Measurements from ENCODE around the gene NKG7. TPM values are rescaled to one million over a fixed set of nuclear protein-coding genes. Genes with fewer than 3 reads are reported as not detected.
"Not testable (repeated sequence)": the region's sequence is repeated elsewhere in the genome, so short reads cannot be mapped to it uniquely, and the experiment has no call there.

The NKG7 gene
- total and polyA plus RNA-seq, 7 donors = 1.2 to 14.5 (median 3.1) TPM; not detected in 3

DNA sequence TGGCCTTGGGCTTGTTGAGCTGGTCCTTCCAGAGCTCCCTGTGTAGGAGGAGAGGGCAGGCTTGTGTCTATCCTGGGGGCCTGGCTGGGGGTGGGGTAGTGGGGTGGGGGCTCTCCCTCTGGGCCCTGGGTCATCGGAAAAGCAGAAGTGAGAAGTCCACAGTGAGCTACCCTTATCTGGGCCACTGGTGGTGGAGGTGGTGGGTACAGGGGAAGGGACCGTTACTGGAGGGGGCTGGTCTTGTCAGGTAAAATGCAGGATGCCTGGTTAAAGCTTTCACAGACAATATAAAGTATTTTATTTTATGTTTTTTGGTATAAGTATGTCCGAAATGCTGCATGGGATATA, 45.3 kb upstream of the NKG7 start:
- 56 to 65% methylated on average over 3 of the region's 3 CpGs for WGBS, 2 donors
- no peak for TF ChIP-seq POLR2A (IDR thresholded peaks at IDR 0.05)
- TF ChIP-seq, protein P1, sequence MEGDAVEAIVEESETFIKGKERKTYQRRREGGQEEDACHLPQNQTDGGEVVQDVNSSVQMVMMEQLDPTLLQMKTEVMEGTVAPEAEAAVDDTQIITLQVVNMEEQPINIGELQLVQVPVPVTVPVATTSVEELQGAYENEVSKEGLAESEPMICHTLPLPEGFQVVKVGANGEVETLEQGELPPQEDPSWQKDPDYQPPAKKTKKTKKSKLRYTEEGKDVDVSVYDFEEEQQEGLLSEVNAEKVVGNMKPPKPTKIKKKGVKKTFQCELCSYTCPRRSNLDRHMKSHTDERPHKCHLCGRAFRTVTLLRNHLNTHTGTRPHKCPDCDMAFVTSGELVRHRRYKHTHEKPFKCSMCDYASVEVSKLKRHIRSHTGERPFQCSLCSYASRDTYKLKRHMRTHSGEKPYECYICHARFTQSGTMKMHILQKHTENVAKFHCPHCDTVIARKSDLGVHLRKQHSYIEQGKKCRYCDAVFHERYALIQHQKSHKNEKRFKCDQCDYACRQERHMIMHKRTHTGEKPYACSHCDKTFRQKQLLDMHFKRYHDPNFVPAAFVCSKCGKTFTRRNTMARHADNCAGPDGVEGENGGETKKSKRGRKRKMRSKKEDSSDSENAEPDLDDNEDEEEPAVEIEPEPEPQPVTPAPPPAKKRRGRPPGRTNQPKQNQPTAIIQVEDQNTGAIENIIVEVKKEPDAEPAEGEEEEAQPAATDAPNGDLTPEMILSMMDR (IDR thresholded peaks at IDR 0.05) = no peak
- TF ChIP-seq POLR2AphosphoS5 (IDR thresholded peaks at IDR 0.05) = no peak
- no peak for TF ChIP-seq EP300 (IDR thresholded peaks at IDR 0.05)
- intact Hi-C loops (cut with DNase I) = no loop called here
- H3K9me3 ChIP-seq = no peaks in the 10 kb centered on the region
- DNase-seq = no peak
- no peak overlapping the region for H3K27ac ChIP-seq
- no peaks in the 10 kb centered on the region for H3K4me1 ChIP-seq
- H3K36me3 ChIP-seq = no peaks in the 10 kb centered on the region
- no peak overlapping the region for H3K4me3 ChIP-seq
- peaks cover 5 to 47% (median 11%) of the 10 kb centered on the region in 3 donors for H3K27me3 ChIP-seq

DNA sequence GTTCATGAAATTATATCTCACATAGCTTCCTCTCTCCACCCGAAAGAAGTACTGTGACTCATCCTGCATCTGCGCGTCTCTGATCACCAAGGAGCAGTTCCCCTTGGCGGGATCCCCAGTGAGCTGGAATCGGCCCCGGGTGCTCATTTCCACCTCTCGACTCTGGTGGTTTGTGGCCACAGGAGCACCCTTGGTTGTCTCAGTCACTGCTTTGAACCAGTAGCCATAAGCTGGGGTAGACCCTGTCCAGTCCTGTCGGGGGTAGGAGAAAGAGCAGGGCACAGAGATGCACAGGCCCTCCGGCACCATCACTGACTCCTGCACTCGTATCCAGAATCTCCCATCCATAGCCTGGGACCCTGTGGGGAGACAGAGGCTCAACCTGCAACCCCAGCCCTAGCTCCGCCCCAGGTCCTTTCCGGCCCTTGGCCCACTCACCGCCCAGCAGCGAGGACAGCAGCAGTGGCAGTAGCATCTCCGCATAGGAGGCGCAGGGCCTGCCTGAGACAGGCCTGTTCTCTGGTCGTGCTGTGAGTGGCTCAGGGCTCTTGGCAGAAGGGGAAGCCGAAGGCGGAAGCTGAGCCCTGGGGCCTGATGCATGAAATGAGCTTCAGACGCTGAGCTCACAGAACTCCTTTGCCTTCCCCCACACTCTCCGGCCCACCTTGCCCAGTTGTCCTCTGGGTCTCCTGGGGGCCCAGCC, 44.8 kb upstream of the NKG7 start, which contains the start of gene SIGLEC10:
TSS of gene SIGLEC10 (minus strand) at position 536 of the 703 bp plus-strand sequence. CDS start at position 475, 61 bp downstream.
- 39 to 58% methylated on average over 21 of the region's 21 CpGs for WGBS, 2 donors
- Histone ChIP-seq H3K4me3 (no peak within 1 kb of the TSS), H3K9me3 (no peaks in the 10 kb centered on the region), H3K4me1 (no peaks in the 10 kb centered on the region), H3K27me3 (peaks cover 5 to 42% (median 11%) of the 10 kb centered on the region in 3 donors), H3K27ac (peak within 1 kb of the TSS in 1 of 4 donors; percentile 28), H3K36me3 (no peaks in the 10 kb centered on the region)
- no peak for DNase-seq
- TF ChIP-seq POLR2A (IDR thresholded peaks at IDR 0.05) = no peak
- no peak for TF ChIP-seq EP300 (IDR thresholded peaks at IDR 0.05)
- TF ChIP-seq, protein P1 (IDR thresholded peaks at IDR 0.05) = no peak
- TF ChIP-seq POLR2AphosphoS5 (IDR thresholded peaks at IDR 0.05) = no peak
- intact Hi-C loops (cut with DNase I) = no loop called here

DNA sequence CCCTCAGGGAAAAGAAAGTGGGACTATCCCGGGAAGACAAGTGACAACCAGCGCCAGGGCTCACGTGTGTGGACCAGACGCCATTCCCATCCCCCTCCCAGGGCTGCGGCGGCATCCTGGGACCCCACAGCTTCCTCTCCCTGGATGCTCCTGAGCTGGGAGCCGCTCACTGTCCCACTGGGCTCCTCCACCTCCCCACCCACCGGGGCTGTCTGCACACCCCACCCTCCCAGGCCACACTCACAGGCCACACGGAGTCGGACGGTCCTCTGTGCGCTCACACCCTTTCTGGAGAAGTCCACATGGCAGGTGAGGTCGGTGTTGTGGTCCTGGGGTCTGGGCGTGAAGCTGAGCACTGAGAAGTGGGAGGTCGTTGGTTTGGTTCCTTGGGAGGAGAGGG, 44.0 kb upstream of the NKG7 start:
- H3K4me1 ChIP-seq; H3K27ac ChIP-seq; H3K4me3 ChIP-seq; H3K36me3 ChIP-seq; H3K9me3 ChIP-seq; intact Hi-C loops (cut with DNase I); DNase-seq: not testable (repeated sequence)
- peaks cover 2 to 34% (median 6%) of the 10 kb centered on the region in 3 donors for H3K27me3 ChIP-seq
- 67 to 78% methylated on average over 15 of the region's 15 CpGs for WGBS, 2 donors

DNA sequence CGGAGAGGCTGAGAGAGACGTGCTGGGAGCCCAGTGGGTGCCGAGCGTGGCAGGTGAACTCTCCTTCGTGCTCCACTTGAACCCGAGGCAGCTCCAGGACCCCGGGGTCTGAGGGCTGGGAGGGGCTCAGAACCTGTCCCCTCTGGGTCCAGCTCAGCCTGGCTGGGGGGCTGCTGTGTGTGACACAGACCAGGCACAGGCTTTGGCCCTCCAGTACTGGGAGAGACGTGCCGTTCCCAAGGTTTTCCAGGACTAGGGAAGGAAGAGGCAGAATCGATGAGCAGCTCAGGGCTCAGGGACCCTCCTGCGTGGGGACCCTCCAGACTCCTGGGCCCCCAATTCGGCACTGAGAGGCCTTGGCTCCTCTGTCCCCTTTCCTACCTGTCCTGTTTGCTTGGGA, 42.7 kb upstream of the NKG7 start:
- Histone ChIP-seq H3K27me3 (peaks cover 0 to 23% (median 0%) of the 10 kb centered on the region in 3 donors), H3K4me1 (no peaks in the 10 kb centered on the region), H3K4me3 (no peak overlapping the region), H3K27ac (no peak overlapping the region), H3K9me3 (no peaks in the 10 kb centered on the region), H3K36me3 (no peaks in the 10 kb centered on the region)
- intact Hi-C loops (cut with DNase I) = no loop called here
- 84 to 89% methylated on average over 12 of the region's 12 CpGs for WGBS, 2 donors
- no peak for DNase-seq
- no peak for TF ChIP-seq EP300 (IDR thresholded peaks at IDR 0.05)
- TF ChIP-seq POLR2A (IDR thresholded peaks at IDR 0.05) = no peak
- TF ChIP-seq, protein P1 (IDR thresholded peaks at IDR 0.05) = no peak
- TF ChIP-seq POLR2AphosphoS5 (IDR thresholded peaks at IDR 0.05) = no peak

DNA sequence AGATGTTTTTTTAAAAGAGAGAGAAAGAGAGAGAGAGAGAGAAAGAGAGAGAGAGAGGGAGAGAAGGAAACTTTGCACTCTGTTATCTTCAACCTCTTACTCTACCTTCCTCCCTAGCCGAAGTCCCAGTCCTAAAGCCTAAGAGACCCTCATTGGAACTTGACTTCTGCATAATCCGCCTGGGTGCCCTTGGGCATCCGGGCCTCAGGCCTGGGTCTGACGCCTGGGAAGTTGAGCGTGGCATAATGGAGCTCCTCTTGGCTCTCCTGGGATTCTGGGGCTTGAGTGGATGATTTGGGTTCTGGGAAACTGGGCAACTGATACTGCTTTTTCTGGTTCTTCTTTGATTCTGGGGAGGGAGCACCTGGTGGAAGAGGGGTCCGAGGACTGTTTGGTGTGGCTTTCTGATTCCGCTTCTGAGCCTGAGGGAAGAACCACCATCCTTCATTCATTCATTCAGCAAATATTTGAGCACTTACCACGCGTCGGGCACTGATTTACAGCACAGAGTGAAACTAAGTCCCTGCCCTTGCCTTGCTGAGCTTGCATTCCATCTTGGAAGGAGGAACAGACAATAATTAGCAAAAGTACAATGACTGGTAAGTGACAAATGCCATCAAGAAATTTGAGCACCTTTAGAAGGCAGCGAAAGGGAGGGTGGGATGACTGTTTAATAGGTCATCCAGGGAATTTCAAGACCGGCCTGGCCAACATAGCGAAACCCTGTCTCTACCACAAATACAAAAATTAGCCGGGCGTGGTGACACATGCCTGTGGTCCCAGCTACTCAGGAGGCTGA, 38.7 kb upstream of the NKG7 start:
- WGBS, 2 donors = 90 to 91% methylated on average over 15 of the region's 15 CpGs
- H3K36me3 ChIP-seq = no peaks in the 10 kb centered on the region
- intact Hi-C loops (cut with DNase I) = no loop called here
- peaks cover 0 to 10% (median 0%) of the 10 kb centered on the region in 3 donors for H3K27me3 ChIP-seq
- H3K4me1 ChIP-seq = no peaks in the 10 kb centered on the region
- H3K9me3 ChIP-seq = no peaks in the 10 kb centered on the region
- no peak overlapping the region for H3K4me3 ChIP-seq
- TF ChIP-seq, protein P1 (IDR thresholded peaks at IDR 0.05) = no peak
- TF ChIP-seq EP300 (IDR thresholded peaks at IDR 0.05) (no peak), POLR2AphosphoS5 (IDR thresholded peaks at IDR 0.05) (no peak), POLR2A (IDR thresholded peaks at IDR 0.05) (no peak)
- H3K27ac ChIP-seq = no peak overlapping the region
- no peak for DNase-seq
